Neural cell (in vitro differentiated cells): ENCODE results near the gene ACTG2.

Source experiments
- CTCF ChIP-seq: fragments of 450-650 bp; IDR thresholded peaks from 2 replicates; pipeline ENCODE4 v1.5.1; 2014; ENCODE audit warnings: antibody characterized with exemption, mild to moderate bottlenecking, moderate library complexity; ENCODE audit not compliant: poor library complexity, severe bottlenecking
- EP300 ChIP-seq: fragments of 450-650 bp; conservative IDR thresholded peaks from 2 replicates; pipeline ENCODE4 v1.6.1; 2014; ENCODE audit warnings: antibody characterized with exemption, mild to moderate bottlenecking, moderate library complexity; ENCODE audit not compliant: poor library complexity, severe bottlenecking
- EZH2 ChIP-seq: fragments of 200-600, 300-800 bp; shearing (Covaris generic), sonication (generic); IDR thresholded peaks from 2 replicates; pipeline ENCODE4 v1.6.1; 2014; ENCODE audit warnings: antibody characterized with exemption, low read length, borderline replicate concordance, mild to moderate bottlenecking; ENCODE audit not compliant: insufficient read depth, poor library complexity, severe bottlenecking
- POLR2AphosphoS5 ChIP-seq: IDR thresholded peaks from 2 replicates; pipeline ENCODE4 v1.6.1; 2012
- REST ChIP-seq: IDR thresholded peaks from 2 replicates; pipeline ENCODE4 v1.6.1; 2012; ENCODE audit warnings: borderline replicate concordance

GRCh38 chr2:73964223-73964622, 71.4 kb downstream of the ACTG2 start:
- TF ChIP-seq CTCF (no peak), EZH2 (no peak), REST (no peak), EP300 (no peak), POLR2AphosphoS5 (no peak)
